SK-N-SH treated with all-trans-retinoic acid at 6 μM for 48 hours (cell line): ENCODE data around the gene IMPG1.

Experiments used
- ATAC-seq: fragments of 200-7000 bp; cut with Tn5 transposase; 3 replicates; pipeline ENCODE4 v1.9.1; 2020; ENCODE audit warnings: mild to moderate bottlenecking, moderate library complexity
- ARNTL ChIP-seq: fragments of 450-650 bp; formaldehyde crosslinking; IDR thresholded peaks from 2 replicates; pipeline ENCODE4 v1.5.0; 2020; ENCODE audit warnings: low read depth, mild to moderate bottlenecking, moderate library complexity, borderline replicate concordance
- BACH2 ChIP-seq: fragments of 250-450 bp; sonication (Bioruptor Pico); IDR thresholded peaks from 2 replicates; pipeline ENCODE4 v1.9.0; 2021; ENCODE audit warnings: mild to moderate bottlenecking, borderline replicate concordance
- CSDC2 ChIP-seq: fragments of 250-450 bp; sonication (Bioruptor Pico); IDR thresholded peaks from 2 replicates; pipeline ENCODE4 v1.5.0; 2020; ENCODE audit warnings: mild to moderate bottlenecking, moderate library complexity
- ESRRG ChIP-seq: fragments of 250-450 bp; sonication (Bioruptor Pico); IDR thresholded peaks from 2 replicates; pipeline ENCODE4 v1.6.1; 2021; ENCODE audit warnings: mild to moderate bottlenecking
- GLIS3 ChIP-seq: fragments of 250-450 bp; sonication (Bioruptor Pico); IDR thresholded peaks from 2 replicates; pipeline ENCODE4 v1.5.0; 2020; ENCODE audit warnings: mild to moderate bottlenecking, moderate library complexity
- ISL1 ChIP-seq: fragments of 250-450 bp; sonication (Bioruptor Pico); IDR thresholded peaks from 2 replicates; pipeline ENCODE4 v2.1.2; 2022; ENCODE audit warnings: mild to moderate bottlenecking, moderate library complexity
- OSR1 ChIP-seq: fragments of 250-450 bp; sonication (Bioruptor Pico); IDR thresholded peaks from 2 replicates; pipeline ENCODE4 v1.8.0; 2022; ENCODE audit warnings: moderate library complexity, mild to moderate bottlenecking, inconsistent platforms
- POU6F1 ChIP-seq: fragments of 250-450 bp; sonication (Bioruptor Pico); IDR thresholded peaks from 2 replicates; pipeline ENCODE4 v1.8.0; 2021; ENCODE audit warnings: low read depth, mild to moderate bottlenecking, moderate library complexity, borderline replicate concordance
- PPARA ChIP-seq: fragments of 250-450 bp; sonication (Bioruptor Pico); IDR thresholded peaks from 2 replicates; pipeline ENCODE4 v1.5.0; 2020; ENCODE audit warnings: mild to moderate bottlenecking, borderline replicate concordance
- RARB ChIP-seq: fragments of 250-450 bp; sonication (Bioruptor Pico); IDR thresholded peaks from 2 replicates; pipeline ENCODE4 v1.8.0; 2021; ENCODE audit warnings: mild to moderate bottlenecking, moderate library complexity
- SNAI2 ChIP-seq: fragments of 250-450 bp; sonication (Bioruptor Pico); IDR thresholded peaks from 2 replicates; pipeline ENCODE4 v1.5.0; 2020; ENCODE audit warnings: mild to moderate bottlenecking, moderate library complexity
- TOX ChIP-seq: fragments of 250-450 bp; sonication (Bioruptor Pico); IDR thresholded peaks from 2 replicates; pipeline ENCODE4 v1.8.0; 2021; ENCODE audit warnings: mild to moderate bottlenecking, moderate library complexity, borderline replicate concordance
- TSHZ2 ChIP-seq: fragments of 250-450 bp; sonication (Bioruptor Pico); IDR thresholded peaks from 2 replicates; pipeline ENCODE4 v1.5.0; 2020; ENCODE audit warnings: mild to moderate bottlenecking, moderate library complexity
- ZFP30 ChIP-seq: fragments of 450-650 bp; formaldehyde crosslinking; IDR thresholded peaks from 2 replicates; pipeline ENCODE4 v1.5.0; 2022; ENCODE audit warnings: mild to moderate bottlenecking, moderate library complexity
- ZNF565 ChIP-seq: fragments of 450-650 bp; formaldehyde crosslinking; conservative IDR thresholded peaks from 2 replicates; pipeline ENCODE4 v1.5.0; 2020; ENCODE audit warnings: low read depth, mild to moderate bottlenecking, moderate library complexity
- ZNF70 ChIP-seq: fragments of 450-650 bp; formaldehyde crosslinking; IDR thresholded peaks from 2 replicates; pipeline ENCODE4 v1.5.0; 2020; ENCODE audit warnings: mild to moderate bottlenecking, moderate library complexity
- ZNF8 ChIP-seq: fragments of 450-650 bp; formaldehyde crosslinking; IDR thresholded peaks from 2 replicates; pipeline ENCODE4 v1.5.0; 2020; ENCODE audit warnings: mild to moderate bottlenecking, moderate library complexity
- TF ChIP-seq, protein P1 (sequence below): fragments of 250-450 bp; sonication (Bioruptor Pico); IDR thresholded peaks from 2 replicates; pipeline ENCODE4 v1.5.1; 2021; ENCODE audit warnings: mild to moderate bottlenecking, moderate library complexity
- TF ChIP-seq, protein P2 (sequence below): fragments of 250-450 bp; sonication (Bioruptor Pico); IDR thresholded peaks from 2 replicates; pipeline ENCODE4 v1.5.1; 2020; ENCODE audit warnings: low read depth, mild to moderate bottlenecking, moderate library complexity
- TF ChIP-seq, protein P3 (sequence below): fragments of 250-450 bp; sonication (Bioruptor Pico); IDR thresholded peaks from 2 replicates; pipeline ENCODE4 v1.8.0; 2020; ENCODE audit warnings: mild to moderate bottlenecking, moderate library complexity, borderline replicate concordance

The IMPG1 gene

GRCh38 chr6:75970093-75970492 lies 102.4 kb downstream of the IMPG1 start:
- TF ChIP-seq TSHZ2 (CRISPR knock-in tag), result no peak
- no peak for TF ChIP-seq TOX (CRISPR knock-in tag)
- no peak for TF ChIP-seq ZNF70 (CRISPR knock-in tag)
- TF ChIP-seq, protein P1, sequence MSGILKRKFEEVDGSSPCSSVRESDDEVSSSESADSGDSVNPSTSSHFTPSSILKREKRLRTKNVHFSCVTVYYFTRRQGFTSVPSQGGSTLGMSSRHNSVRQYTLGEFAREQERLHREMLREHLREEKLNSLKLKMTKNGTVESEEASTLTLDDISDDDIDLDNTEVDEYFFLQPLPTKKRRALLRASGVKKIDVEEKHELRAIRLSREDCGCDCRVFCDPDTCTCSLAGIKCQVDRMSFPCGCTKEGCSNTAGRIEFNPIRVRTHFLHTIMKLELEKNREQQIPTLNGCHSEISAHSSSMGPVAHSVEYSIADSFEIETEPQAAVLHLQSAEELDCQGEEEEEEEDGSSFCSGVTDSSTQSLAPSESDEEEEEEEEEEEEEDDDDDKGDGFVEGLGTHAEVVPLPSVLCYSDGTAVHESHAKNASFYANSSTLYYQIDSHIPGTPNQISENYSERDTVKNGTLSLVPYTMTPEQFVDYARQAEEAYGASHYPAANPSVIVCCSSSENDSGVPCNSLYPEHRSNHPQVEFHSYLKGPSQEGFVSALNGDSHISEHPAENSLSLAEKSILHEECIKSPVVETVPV, result no peak
- no peak for TF ChIP-seq PPARA (CRISPR knock-in tag)
- TF ChIP-seq RARB (CRISPR knock-in tag), result no peak
- no peak for TF ChIP-seq ZFP30
- no peak for TF ChIP-seq SNAI2 (CRISPR knock-in tag)
- no peak for TF ChIP-seq ISL1 (CRISPR knock-in tag)
- TF ChIP-seq GLIS3 (CRISPR knock-in tag), result no peak
- TF ChIP-seq, protein P2, sequence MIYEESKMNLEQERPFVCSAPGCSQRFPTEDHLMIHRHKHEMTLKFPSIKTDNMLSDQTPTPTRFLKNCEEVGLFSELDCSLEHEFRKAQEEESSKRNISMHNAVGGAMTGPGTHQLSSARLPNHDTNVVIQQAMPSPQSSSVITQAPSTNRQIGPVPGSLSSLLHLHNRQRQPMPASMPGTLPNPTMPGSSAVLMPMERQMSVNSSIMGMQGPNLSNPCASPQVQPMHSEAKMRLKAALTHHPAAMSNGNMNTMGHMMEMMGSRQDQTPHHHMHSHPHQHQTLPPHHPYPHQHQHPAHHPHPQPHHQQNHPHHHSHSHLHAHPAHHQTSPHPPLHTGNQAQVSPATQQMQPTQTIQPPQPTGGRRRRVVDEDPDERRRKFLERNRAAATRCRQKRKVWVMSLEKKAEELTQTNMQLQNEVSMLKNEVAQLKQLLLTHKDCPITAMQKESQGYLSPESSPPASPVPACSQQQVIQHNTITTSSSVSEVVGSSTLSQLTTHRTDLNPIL (CRISPR knock-in tag), result no peak
- no peak for ATAC-seq

DNA sequence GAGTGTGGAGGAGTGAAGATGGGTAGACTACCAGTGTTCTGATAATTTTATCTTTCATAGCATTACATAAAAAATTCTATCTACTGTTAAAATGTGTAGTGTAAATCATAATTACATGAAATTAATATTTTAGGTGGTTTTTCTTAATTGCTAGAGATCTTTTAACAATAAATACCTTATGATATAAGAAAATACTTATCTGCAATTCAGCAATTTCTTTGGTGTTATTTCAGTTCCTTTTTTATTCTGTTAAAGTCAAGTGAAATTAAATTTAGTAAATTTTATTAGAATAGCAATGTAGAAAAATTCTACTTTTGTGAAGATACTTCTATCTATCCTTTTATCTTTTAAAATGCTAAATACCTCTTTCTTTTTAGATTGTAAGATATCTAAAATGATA lies 104.3 kb downstream of the IMPG1 start:
- no peak for ATAC-seq
- TF ChIP-seq TOX (CRISPR knock-in tag) (no peak), ZNF8 (CRISPR knock-in tag) (no peak), OSR1 (no peak), ZFP30 (no peak), BACH2 (CRISPR knock-in tag) (no peak), ARNTL (CRISPR knock-in tag) (no peak), CSDC2 (no peak), POU6F1 (CRISPR knock-in tag) (no peak)
- TF ChIP-seq, protein P3, sequence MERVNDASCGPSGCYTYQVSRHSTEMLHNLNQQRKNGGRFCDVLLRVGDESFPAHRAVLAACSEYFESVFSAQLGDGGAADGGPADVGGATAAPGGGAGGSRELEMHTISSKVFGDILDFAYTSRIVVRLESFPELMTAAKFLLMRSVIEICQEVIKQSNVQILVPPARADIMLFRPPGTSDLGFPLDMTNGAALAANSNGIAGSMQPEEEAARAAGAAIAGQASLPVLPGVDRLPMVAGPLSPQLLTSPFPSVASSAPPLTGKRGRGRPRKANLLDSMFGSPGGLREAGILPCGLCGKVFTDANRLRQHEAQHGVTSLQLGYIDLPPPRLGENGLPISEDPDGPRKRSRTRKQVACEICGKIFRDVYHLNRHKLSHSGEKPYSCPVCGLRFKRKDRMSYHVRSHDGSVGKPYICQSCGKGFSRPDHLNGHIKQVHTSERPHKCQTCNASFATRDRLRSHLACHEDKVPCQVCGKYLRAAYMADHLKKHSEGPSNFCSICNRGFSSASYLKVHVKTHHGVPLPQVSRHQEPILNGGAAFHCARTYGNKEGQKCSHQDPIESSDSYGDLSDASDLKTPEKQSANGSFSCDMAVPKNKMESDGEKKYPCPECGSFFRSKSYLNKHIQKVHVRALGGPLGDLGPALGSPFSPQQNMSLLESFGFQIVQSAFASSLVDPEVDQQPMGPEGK (CRISPR knock-in tag), result no peak

- no peak for ATAC-seq
- TF ChIP-seq CSDC2 (no peak), ESRRG (CRISPR knock-in tag) (no peak), BACH2 (CRISPR knock-in tag) (no peak), ARNTL (CRISPR knock-in tag) (no peak), ISL1 (CRISPR knock-in tag) (no peak), ZNF70 (CRISPR knock-in tag) (no peak), POU6F1 (CRISPR knock-in tag) (no peak), ZNF8 (CRISPR knock-in tag) (no peak), ZNF565 (CRISPR knock-in tag) (no peak), TSHZ2 (CRISPR knock-in tag) (no peak), GLIS3 (CRISPR knock-in tag) (no peak)
- TF ChIP-seq, protein P1, result no peak
Observed at GRCh38 chr6:75963569-75963968, 108.9 kb downstream of the IMPG1 start.
